Fibroblast of the aortic adventitia (primary cell): Measurements from ENCODE around the gene ENTPD5. TPM values are rescaled to one million over a fixed set of nuclear protein-coding genes. Genes with fewer than 3 reads are reported as not detected.

Experiments used
- DNase-seq: peaks from one replicate; pipeline ENCODE4 v3.0.0-alpha.2; 2010; ENCODE audit warnings: low read depth
- H3K4me3 ChIP-seq: 2 replicates; pipeline ENCODE4 v1.5.1; 2011; ENCODE audit warnings: low read depth, mild to moderate bottlenecking, control low read depth, low read length, moderate library complexity
- total RNA-seq: library from RNA; depleted of rRNA; stranded (reverse); fragments of >200 nt; gene quantifications from 2 replicates; pipeline ENCODE4 v1.2.3, GENCODE V29; 2012; ENCODE audit warnings: low replicate concordance
- TF ChIP-seq, protein P1 (sequence below): IDR thresholded peaks from 2 replicates; pipeline ENCODE4 v1.5.1; 2011; ENCODE audit warnings: mild to moderate bottlenecking, low read length, control low read depth, inconsistent platforms; ENCODE audit not compliant: insufficient read depth

ENTPD5 gene
- total RNA-seq, 1 donor, result 15.2 TPM

- no peak overlapping the region for H3K4me3 ChIP-seq
- TF ChIP-seq, protein P1, sequence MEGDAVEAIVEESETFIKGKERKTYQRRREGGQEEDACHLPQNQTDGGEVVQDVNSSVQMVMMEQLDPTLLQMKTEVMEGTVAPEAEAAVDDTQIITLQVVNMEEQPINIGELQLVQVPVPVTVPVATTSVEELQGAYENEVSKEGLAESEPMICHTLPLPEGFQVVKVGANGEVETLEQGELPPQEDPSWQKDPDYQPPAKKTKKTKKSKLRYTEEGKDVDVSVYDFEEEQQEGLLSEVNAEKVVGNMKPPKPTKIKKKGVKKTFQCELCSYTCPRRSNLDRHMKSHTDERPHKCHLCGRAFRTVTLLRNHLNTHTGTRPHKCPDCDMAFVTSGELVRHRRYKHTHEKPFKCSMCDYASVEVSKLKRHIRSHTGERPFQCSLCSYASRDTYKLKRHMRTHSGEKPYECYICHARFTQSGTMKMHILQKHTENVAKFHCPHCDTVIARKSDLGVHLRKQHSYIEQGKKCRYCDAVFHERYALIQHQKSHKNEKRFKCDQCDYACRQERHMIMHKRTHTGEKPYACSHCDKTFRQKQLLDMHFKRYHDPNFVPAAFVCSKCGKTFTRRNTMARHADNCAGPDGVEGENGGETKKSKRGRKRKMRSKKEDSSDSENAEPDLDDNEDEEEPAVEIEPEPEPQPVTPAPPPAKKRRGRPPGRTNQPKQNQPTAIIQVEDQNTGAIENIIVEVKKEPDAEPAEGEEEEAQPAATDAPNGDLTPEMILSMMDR, result no peak
- DNase-seq, result no peak
Measured at GRCh38 chr14:74049876-74050495, 30.9 kb upstream of the ENTPD5 start.

DNA sequence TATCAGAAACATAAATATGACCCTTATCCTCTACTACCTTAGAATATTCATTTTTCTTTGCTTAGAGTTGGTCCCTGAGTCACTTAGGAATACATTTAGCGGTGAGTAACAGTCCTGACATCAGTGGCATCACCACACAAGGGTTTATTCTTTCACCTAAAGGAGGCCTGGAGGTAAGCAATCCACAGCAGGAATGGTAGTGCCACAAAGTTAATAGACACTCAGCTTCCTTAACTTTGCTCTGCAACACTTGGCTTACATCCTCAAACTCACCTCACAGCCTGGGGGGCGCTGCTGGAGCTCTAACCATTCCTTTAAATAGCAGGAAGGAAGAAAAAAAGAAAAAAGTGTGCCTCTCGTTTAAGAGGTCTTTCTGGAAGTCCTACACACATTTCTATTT lies 29.2 kb upstream of the ENTPD5 start:
- DNase-seq, result no peak
- no peak overlapping the region for H3K4me3 ChIP-seq
- TF ChIP-seq, protein P1, result no peak

GRCh38 chr14:74045522-74045921 lies 26.4 kb upstream of the ENTPD5 start:
- no peak for DNase-seq
- TF ChIP-seq, protein P1, result no peak
- no peak overlapping the region for H3K4me3 ChIP-seq

- TF ChIP-seq, protein P1, result no peak
- no peak for DNase-seq
- H3K4me3 ChIP-seq, result no peak overlapping the region
Measured at GRCh38 chr14:74042296-74042695, 23.2 kb upstream of the ENTPD5 start.

- no peak overlapping the region for H3K4me3 ChIP-seq
- DNase-seq, result peak; percentile 72
- TF ChIP-seq, protein P1, result peak; percentile 62
Measured at GRCh38 chr14:74038020-74038859, 19.2 kb upstream of the ENTPD5 start.

DNA sequence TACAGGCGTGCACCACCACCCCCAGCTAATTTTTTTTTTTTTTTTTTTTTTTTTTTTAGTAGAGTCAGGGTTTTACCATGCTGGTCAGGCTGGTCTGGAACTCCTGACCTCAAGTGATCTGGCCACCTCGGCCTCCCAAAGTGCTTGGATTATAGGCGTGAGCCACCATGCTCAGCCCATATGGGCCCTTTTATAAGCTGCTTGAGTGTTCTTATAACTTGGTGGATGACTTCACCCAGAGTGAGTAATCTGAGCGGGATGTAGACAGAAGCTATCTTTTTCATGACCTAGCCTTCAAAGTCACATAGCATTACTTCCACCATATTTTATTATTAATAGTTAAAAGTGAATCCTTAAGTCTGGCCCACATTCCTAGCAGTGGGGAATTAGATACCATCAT lies 16.5 kb upstream of the ENTPD5 start:
- no peak overlapping the region for H3K4me3 ChIP-seq
- TF ChIP-seq, protein P1, result no peak
- DNase-seq, result peak; percentile 8
